ENCODE results near the gene FAM78B.

DNA sequence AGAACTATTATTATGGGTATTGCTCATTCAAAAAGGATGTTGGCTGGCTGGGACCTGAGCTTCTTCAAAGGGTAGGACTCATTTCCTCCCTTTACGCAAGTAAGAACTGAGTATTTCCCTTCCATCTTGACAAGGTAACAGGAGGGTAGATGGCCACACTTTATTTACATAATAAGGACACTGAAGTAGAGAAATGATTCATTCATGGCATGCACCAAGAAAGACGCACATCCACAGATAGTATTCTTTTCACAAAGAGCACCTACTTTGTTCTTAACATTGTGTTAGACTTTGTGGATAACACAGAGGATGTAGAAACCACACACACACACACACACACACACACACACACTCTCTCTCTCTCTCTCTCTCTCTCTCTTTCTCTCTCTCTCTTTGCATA lies 82.9 kb downstream of the FAM78B start:
- TF ChIP-seq POLR2A (IDR thresholded peaks at IDR 0.05): no peak
- TF ChIP-seq, protein P1, sequence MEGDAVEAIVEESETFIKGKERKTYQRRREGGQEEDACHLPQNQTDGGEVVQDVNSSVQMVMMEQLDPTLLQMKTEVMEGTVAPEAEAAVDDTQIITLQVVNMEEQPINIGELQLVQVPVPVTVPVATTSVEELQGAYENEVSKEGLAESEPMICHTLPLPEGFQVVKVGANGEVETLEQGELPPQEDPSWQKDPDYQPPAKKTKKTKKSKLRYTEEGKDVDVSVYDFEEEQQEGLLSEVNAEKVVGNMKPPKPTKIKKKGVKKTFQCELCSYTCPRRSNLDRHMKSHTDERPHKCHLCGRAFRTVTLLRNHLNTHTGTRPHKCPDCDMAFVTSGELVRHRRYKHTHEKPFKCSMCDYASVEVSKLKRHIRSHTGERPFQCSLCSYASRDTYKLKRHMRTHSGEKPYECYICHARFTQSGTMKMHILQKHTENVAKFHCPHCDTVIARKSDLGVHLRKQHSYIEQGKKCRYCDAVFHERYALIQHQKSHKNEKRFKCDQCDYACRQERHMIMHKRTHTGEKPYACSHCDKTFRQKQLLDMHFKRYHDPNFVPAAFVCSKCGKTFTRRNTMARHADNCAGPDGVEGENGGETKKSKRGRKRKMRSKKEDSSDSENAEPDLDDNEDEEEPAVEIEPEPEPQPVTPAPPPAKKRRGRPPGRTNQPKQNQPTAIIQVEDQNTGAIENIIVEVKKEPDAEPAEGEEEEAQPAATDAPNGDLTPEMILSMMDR (IDR thresholded peaks at IDR 0.05): no peak
